K562 treated with DMSO at 1 percent for 4 hours (cell line): Measurements from ENCODE around the gene PLAC9. TPM values are rescaled to one million over a fixed set of nuclear protein-coding genes. Genes with fewer than 3 reads are reported as not detected.

ENCODE experiments used
- total RNA-seq: library from RNA; unstranded; fragments of 300-600 nt; gene quantifications from 2 replicates; pipeline ENCODE4 v1.2.3, GENCODE V29; 2022; ENCODE audit not compliant: insufficient read depth

Gene PLAC9, protein sequence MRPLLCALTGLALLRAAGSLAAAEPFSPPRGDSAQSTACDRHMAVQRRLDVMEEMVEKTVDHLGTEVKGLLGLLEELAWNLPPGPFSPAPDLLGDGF
- not detected in 2 replicates for total RNA-seq

DNA sequence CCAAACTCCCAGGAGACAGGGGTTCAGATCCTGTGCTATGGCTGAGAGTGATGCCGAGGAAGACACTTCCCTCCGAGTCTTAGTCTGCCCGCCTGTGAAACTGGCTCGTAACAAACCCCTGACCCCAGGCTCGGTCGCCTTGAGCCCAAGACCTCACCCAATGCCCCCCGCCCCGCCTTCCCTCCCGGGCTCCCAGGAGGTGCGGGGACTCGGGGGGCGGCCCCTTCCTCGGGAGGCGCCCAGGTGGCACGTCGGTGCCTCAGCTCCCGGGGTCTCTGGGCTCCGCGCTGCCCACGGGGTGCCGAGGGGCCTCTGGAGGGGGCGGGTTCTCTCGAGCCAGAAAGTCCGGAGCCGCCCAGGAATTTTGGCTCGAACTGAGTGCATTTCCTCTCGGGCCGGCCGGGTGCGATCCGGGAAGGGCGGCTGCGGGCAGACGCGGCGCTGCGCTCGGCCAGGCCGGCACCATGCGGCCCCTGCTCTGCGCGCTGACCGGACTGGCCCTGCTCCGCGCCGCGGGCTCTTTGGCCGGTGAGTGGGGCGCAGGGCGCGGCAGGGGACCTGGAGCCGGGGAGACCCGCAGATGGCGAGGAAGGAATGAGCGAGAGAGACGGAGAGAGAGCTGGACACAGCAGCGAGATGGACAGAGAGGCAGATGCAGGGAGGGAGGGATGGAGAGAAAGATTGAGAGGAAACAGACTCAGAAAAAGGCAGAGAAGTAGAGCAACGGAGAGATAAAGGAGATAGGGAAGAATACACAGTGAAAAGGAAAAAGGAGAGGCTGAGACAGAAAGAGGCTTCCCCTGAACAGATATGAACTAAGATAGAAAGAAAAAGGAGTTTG is at the start of gene PLAC9:
TSS of gene PLAC9 (plus strand) at position 432 of the 841 bp plus-strand sequence. CDS start at position 465, 33 bp downstream.

Other genes starting within 250 kb of the PLAC9 start
- not detected in 2 replicates for gene SFTPD, start 183.6 kb upstream of the PLAC9 start, total RNA-seq
- gene TMEM254, start 54.1 kb upstream of the PLAC9 start, total RNA-seq, result 0.85 and 1.4 TPM in 2 replicates
- 155 and 162 TPM in 2 replicates for gene ANXA11, start 72.8 kb downstream of the PLAC9 start, total RNA-seq
- gene MAT1A, start 156.9 kb downstream of the PLAC9 start, total RNA-seq, result 1.8 and 7.9 TPM in 2 replicates
- gene DYDC1, start 224.0 kb downstream of the PLAC9 start, total RNA-seq, result not detected in 2 replicates
- gene DYDC2, start 224.1 kb downstream of the PLAC9 start, total RNA-seq, result 1.9 and 3.1 TPM in 2 replicates